NCI-H1436 (cell line): ENCODE measurements around the gene MAST2.

Experiments
- DNase-seq: peaks from one replicate; lab custom pipeline; 2025; lab: John Stamatoyannopoulos, UW

The MAST2 gene

GRCh38 chr1:45982359-45982758 is 178.9 kb downstream of the MAST2 start:
- DNase-seq: no peak

DNA sequence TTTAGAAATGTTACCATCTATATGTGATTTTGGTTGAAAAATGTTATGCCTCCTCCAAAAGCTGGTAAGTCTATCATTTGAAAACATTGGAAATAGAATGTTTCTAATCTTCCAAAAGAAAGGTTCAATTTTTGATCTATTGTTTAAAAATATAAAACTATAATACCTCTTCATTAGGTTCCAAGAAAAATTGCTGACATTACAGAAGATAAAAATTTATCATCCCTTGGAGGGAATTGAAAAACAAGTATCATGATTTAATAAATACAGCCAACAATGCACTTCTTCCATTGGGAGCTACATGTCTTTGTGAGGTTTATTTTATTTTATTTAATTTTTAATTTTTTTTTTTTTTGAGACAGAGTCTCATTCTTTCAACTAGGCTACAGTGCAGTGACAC is 180.6 kb downstream of the MAST2 start:
- no peak for DNase-seq

DNA sequence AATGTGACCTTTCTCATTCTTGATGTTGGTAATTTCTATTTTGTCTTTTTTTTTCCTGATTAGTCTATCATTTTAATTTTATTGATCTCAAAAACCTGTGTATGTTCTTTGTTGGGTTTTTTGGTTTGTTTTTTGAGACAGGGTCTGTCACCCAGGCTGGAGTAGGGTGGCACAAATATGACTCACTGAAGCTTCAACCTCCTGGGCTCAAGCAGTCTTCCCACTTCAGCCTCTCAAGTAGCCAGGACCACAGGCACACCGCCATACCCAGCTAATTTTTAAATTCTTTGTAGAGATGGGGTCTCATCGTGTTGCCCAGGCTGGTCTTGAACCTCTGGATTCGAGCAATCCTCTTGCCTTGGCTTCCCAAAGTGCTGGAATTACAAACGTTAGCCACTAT is 183.8 kb downstream of the MAST2 start:
- no peak for DNase-seq

DNA sequence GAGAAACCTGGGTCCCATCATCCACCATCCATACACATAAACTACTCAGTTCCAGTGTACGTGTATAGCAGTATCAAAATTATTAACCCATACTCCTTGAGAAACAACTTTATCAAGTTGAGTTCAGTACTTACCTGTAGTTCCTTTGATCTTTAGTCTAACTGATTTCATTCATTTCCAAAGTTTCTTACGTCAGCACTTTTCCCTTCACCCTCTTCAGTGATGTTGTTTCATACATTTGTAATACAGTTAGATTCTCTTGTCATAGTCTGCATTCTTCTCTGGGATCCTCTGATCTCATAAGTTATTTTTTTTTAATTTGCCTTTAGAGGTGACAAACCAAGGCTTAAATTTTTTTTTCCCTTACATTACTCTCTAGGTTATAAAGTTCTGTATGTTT is 185.8 kb downstream of the MAST2 start:
- DNase-seq: no peak

DNA sequence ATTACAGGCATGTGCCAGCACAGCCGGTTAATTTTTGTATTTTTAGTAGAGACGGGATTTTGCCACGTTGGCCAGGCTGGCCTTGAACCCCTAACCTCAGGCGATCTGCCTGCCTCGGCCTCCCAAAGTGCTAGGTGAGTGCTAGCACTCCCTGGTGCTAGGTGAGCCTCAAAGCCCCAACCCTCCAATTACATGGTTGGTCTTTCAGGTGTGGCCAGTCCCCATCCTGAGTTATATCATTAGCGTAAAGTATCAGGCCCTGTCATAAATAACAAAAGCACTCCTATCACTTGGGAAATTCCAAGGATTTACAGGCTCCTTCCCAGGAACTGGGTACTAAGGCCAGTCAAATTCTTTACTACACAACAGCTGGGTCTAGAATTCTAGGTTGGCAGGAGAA is 191.0 kb downstream of the MAST2 start:
- no peak for DNase-seq

DNA sequence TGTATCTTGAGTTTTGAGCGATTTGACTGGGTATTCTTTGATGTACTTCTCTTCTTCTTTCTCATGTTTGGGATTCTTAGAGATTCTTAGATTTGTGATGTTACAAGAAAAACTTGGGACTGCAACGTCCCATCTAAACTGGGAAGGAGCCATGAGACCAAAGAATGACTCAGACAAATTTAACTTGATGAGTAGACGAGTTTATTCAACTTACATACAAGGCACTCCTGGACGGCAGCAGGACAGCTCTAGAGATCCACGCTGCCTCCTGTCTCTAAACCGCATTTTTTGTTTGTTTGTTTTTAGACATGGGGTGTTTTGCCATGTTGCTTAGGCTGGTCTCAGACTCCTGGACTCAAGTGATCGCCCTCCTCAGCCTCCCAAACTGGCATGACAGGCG is 191.9 kb downstream of the MAST2 start:
- DNase-seq: no peak

DNA sequence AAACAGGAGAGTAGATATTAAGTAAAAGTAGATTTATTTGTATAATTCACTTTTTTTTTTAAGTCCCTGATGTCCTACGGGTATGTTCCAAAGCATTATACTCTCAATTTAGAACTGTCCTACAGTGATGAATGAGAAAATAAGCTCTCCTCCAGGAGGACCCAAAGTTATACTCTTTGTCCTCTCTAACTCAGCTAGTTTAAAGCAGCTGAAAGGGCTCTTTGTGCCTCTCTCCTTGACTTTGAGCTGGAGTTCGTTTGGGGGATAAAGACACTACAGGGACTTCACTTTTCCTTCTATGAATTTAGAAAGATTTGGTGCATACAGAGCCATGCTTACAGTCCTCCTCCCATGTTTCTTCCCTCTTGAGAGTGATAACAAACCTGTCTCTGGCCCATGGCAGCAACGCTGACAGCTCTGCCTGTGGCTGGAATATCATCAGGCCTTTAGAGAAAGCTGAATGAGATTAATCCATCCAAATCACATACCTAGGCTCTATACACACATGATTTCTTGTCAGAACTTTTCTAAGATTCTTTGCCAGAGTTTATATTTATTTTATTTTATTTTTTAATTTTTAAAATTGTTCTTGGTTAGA is 194.7 kb downstream of the MAST2 start:
- no peak for DNase-seq

GRCh38 chr1:45999507-45999906 is 196.1 kb downstream of the MAST2 start:
- no peak for DNase-seq

- no peak for DNase-seq
Measured at GRCh38 chr1:46001081-46001785, 197.8 kb downstream of the MAST2 start.

- DNase-seq: no peak
Measured at GRCh38 chr1:46002551-46003150, 199.2 kb downstream of the MAST2 start.

DNA sequence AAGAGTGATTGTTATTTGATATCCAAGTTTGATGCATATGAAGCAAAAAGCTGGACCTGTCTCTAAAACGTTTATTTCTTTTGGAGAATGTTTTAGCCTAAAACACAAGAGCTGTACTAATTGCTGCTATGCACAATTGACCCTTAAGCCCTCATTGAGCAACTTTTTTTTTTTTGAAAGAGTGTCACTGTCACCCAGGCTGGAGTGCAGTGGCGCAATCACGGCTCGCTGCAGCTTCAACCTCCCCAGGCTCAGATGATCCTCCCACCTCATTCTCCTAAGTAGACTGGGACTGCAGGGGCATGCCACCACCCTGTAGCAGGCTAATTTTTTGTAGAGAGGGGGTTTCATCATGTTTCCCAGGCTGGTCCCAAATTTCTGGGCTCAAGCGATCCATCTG is 199.9 kb downstream of the MAST2 start:
- no peak for DNase-seq

DNA sequence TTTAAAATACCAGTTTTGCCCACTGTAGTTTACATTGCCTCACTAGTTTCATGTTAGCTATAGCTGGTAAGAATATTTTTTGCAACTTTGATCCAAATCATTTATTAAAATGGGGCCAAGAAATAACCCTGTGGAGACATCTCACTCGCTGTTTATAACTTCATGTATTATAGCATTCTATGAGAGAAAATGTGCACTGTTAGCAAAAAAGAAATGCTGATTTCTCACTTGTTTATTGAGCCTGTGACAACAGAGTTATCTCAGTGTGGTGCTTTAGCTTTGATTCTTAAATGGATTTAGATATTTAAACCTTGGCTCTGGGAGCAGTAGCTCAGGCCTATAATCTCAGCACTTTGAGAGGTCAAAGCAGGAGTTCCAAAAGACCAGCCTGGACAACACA is 201.1 kb downstream of the MAST2 start:
- no peak for DNase-seq

GRCh38 chr1:46005594-46005993 is 202.2 kb downstream of the MAST2 start:
- DNase-seq: no peak

- no peak for DNase-seq
Measured at GRCh38 chr1:46008585-46008984, 205.2 kb downstream of the MAST2 start.

DNA sequence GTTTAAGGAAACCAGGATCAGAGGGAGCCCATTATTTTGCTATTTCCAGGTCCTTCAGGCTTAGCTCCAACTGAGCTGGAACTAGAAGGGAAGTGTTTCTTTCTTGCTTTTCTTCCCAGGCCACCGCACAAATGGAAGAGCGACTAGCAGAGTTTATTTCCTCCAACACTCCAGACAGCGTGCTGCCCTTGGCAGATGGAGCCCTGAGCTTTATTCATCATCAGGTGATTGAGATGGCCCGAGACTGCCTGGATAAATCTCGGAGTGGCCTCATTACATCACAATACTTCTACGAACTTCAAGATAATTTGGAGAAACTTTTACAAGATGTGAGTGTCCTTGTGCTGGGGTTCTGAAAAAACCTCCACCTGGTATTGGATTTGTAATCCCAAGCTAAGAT is 207.2 kb downstream of the MAST2 start:
- DNase-seq: no peak

DNA sequence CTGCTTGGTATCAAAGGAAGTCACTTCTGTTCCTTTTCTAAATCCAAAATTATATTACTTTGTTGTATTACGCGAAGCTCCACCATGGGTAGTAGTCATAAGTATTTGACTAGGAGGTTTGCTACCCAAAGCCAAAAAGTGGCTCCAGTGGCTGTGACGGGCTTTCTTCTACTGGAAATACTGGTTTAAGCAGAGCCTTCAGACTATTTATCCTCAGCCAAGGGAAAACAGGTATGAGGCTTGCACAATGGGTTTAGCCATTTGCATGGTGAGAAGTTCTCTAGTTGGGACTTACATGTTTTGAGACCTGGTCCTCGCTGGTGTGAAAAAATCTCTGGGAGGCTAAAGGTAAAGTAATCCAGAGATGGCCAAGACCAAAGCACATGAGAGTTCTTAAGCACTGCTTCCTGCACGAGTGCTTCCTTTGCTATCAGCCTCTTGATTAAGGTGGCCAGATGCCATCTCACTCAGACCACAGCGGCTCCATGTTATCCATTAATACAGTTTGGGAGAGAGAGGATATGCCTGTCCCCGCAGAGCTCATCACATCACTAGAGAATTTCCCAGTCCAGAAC is 207.8 kb downstream of the MAST2 start:
- no peak for DNase-seq

GRCh38 chr1:46012236-46012635 is 208.8 kb downstream of the MAST2 start:
- DNase-seq: no peak

DNA sequence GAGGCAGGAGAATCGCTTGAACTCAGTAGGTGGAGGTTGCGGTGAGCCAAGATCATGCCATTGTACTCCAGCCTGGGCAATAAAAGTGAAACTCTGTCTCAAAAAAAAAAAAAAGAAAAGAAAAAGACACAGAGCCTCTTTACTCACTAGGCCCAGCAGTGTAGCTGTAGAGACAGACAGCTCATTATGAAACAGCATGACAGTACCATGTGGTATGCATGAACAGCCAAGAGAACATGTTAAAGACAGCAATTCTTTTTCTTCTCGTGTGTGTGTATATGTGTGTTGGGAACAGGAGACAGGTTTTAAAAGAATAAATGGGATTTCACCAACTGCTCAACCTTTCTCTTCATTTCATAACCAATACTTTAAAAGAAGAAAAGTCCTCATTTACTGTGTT is 210.2 kb downstream of the MAST2 start:
- no peak for DNase-seq

DNA sequence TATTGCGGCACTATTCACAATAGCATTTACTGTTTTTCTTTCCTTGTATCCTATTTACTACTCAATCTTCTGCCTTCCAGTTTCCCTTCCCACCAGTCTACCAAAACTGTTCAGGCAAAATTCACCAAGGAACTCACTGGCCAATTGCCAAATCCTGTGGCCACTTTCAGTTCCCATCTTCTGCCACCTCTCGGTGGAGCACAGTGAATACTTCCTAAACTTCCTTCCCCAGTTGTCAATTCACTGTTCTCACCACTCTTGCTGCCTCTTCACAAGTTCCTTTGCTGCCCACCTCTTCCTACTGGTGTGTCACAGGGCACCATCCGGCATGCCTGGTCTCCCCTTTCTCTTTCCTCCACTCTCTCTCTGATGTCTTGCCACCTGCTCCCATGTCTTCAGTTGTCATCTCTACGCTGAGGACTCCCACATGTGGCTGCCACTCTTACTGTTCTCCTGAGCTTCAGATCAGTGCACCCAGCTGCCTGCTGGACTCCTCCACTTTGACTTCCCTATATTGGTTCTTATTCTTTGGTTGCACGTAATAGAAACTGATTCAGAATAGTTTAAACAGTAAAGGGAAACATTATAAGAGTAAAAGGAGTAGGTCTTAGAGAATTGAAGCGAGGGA is 214.6 kb downstream of the MAST2 start:
- DNase-seq: no peak

- DNase-seq: no peak
Measured at GRCh38 chr1:46019348-46019747, 215.9 kb downstream of the MAST2 start.

DNA sequence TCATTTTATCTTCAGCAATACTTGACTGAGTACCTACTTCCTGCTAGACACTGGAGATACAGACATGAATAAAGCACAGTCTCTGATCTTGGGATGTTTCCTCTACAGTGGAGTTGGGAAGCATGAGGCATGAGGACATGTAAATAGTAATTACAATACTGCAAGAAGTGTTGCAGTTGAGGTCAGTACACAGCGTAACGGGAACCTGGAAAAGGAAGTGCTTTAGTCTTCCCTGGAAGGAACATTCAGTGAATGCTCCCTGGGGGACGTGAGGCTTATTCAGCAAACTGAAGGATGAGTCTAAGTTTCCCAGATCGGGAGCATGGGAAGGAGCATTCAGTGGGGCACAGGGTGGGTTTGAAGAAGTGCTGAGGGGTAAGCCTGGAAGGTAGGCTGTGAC is 216.6 kb downstream of the MAST2 start:
- no peak for DNase-seq

DNA sequence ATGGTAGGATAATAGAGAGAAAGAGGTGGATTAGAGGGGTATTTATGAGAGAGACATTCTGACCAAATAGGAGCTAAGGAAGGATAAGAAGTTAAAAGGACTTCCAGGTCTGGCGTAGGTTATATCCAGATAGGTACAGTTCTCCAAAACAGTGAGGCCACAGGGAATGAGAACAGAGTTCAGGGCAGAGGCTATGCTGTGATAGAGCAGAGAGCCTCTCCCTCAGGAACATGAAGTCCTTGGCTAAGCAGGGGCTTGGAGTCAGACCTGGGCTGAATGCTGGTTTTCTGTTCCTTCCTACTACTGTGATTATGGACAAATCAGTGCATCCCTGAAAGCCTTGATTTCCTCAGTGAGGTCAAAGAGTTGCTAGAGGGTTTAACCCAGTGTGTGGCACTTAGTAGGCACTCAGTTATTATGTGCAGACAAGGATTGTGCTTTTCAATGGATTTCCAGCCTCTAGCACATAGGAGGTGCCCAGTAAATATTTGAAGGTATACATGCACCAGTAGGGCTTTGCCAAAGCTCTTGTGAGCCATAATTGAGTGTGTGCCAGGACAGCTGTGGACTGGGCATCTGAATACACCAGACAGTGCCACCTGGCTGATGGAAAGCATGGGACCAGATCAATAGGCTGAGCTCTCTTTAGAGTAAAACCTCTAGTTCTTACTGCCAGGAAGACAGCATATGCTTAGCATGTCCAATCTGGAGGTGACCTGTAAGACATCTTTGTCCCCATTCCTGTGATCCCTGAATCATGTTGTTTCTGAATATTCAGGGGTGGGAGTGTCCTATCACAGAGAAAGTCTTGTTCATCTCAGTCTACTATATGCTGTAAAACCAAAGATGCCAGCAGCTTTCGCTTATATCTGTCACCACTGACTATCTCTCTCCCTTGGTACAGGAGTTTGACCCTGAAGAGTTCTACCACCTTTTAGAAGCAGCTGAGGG is 217.9 kb downstream of the MAST2 start:
- no peak for DNase-seq
